ENCODE measurements around the gene LGALS9B.
A peak's percentile ranks its signal among the peaks of the same experiment; 100 is the strongest.
"Not testable (repeated sequence)": the region's sequence is repeated elsewhere in the genome, so short reads cannot be mapped to it uniquely, and the experiment has no call there.

The LGALS9B gene

DNA sequence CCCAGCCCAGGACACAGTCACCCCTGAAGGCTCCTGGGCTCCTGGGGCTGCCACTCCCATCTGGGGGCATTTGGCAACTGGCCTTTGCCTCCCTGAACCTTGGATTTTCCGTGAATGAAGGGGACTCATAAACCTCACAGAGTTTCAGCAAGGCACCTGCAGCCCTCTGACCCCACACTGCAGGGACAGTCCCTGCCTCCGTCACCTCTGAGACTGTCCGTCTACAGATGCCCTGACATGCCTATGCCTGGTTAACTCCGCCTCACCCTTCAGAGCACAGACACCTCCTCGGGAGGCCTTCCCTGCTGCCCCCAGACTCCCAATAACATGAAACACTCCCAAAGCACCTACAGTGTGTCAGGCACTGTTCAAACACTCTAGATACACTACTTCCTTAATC is 786 bp downstream of the LGALS9B start:
- DNase-seq, result not testable (repeated sequence)

DNA sequence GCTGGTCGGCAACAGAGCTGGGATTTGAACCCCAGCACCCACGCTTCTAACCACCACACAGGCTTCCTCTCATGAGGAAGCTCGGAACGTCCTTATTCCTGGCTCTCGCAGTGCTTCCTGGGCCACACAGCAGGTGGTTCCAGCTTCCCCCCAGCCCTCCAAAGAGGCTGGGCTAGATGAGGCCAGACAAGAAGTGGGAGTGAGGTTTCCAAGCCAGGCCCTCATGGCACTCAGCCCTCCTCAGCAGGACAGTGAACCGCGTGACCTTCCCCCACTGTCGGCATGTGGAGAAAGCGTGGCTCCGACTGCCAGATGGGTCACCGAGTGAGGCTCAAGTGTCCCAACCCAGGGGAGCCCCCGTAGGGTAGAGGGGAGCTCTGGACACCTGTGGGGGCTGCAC is 1.8 kb downstream of the LGALS9B start:
- DNase-seq, result peak; percentile 22

DNA sequence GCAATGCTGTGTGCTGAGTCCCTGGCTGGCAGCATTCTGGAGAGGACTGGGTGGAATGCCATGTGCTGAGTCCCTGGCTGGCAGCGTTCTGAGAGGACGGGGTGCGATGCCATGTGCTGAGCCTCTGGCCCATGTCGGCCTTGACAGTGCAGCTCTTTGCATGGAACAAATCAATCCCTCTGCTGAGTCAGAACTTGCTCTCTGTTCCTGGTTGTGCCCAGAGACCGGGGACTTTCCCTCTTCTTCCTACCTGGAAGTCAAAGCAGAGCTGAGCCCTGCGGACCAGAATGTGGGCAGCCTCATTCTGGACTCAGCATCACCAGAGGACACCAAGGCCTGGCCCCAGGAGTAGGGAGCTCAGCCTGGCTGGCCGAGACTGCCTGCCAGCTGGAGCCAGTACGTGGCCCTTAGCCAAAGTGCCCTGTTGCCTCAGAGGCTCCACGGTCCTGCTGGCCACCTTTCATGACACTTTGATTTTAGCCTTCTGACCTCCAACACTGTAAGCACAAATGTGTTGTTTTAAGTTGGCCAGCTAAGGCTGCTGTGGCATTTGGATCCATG is 2.4 kb downstream of the LGALS9B start:
- DNase-seq, result peak; percentile 31

DNA sequence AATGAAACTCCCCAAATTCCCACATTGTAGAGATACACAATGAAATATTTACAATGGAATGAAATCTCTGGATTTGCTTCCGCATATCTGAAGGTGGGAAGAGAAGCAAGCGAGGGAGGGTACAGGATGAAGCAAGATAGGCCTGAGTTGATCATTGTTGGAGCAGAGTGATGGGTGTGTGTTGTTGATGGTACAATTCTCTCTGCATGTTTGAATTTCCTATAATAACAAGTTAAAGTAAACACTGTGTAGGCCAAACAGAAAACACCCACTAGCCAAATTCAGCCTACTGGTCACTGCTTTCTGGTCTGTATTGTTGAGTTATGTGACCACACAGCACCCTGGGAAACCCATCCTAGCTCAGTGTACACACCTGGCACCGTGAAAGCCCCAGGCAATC is 5.2 kb downstream of the LGALS9B start:
- not testable (repeated sequence) for DNase-seq

DNA sequence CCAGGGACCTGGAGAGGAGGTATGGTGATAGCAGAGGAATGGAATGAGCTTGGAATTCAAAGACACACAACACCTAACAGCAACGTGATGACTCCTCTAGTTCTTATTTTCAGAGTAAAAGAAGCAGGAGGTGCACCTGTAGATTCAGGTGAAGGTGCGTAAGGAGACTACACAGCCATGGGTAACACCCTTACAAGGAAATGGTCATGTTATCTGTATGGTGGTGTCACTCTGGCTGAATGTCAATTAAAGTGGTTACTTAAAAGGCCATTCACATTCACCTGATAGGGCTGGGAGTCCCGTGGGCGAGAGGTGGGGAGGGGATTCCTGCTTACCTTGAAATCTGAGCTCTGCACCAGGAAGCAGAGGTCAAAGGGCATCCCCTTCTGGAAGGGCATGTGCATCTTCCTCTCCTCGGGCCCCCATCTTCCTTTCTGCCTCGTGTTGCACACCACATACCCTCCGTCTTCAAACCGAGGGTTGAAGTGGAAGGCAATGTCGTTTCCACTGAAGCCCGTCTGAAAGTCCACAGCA is 9.4 kb downstream of the LGALS9B start:
- not testable (repeated sequence) for DNase-seq

DNA sequence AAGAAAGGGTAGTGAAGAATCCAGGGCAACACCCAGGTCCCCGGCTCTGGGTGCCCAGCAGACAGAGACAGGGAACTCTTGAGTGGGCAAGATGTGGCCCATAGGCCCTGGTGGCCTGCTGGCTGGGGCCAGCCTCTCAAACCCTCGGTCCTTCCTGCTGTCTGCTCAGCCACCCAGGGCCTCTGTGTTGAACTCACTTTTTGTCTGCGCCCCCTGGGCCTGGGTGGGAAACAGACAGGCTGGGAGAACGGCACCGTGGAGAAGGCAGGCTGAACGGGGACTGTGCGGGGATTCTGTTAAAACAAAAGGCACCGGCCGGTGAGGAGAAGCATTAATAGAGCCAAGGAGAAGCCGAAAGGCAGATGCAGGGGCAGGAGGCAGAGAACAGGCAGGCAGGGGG is 12.2 kb downstream of the LGALS9B start:
- DNase-seq, result not testable (repeated sequence)

DNA sequence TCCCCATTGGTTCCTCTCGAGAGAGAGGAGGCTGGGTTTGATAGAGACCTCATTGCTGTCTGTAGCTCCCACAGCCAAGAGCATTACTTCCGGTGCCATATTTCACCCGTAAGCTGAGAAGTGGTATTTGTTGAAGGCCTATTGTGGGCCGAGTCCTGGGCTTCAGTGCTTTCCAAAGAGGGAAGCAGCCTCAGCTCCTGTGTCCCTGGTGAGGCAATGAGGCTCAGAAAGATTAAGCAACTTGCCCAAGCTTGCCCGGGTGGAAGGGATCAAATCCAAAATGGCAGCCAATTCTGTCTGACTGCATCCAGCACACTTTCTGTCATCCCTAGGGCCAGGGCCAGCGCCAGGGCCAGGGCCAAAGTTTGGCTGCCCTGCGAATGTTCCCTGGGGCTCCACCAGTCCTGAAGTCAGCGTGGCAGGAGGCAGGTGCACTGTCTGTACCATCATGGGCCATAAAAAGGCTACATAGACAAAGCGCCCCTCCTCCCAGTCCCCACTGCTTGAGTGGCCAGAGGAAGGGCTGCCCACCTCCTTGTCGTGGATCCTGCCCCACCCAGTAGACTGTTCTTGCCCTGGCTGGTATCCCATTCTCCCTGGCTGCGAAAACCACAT is 13.4 kb downstream of the LGALS9B start:
- DNase-seq, result not testable (repeated sequence)

DNA sequence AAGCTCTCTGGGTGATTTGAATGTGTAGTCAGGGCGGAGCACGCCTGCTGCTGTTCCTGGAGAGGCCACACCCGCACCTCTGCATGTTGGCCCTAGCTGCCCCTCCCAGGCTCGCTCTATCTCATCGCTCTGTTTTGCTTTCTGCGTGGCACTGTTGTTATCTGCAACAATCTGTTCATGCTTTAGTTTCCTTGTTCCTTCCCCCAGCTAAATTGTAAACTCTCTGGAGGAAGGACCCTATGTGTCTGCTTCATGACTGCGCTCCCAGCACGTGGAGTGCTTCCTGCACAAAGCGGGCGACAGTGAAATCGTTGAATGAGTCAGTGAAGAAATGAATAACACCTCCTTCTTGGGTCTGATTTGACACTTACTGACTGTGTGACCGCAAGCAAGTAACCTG is 16.5 kb downstream of the LGALS9B start:
- DNase-seq, result not testable (repeated sequence)

DNA sequence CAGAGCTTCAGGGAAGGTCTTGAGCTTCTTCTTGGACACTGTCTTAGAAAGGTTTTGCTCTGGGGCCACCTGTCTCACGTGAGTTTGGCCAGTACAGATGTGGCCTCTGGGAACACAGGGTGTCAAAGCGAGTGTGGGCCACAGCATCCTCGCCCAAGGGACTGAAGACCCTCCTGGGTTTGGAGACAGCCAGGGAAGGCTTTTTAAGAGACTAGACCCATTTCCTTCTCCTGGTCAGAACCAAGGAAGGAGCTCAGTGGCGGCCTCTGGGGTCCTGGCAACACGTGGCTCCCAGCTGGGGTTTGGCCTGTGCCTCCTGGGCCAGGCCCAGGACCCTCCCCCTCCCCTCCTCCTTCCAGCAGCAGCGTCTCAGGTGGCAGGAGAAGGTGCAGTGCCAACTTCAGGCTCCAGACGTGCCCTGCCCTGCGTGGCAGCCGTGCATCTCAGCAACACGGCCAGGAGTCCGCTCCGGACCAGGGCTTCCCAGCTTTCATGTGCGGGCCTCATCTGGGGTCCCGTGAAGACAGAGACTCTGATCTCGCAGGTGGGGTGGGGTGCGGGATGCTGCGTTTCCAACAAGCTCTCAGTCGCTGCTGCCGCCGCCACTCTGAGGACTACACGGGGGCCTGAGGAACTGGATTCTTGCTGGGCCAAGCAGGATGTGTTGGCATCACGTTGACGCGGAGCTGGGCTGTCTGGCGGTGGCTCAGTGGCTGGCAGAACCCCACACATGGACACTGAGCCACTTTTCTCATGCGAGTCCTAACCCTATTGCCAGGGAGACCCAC is 19.6 kb downstream of the LGALS9B start:
- peak; percentile 45 for DNase-seq

DNA sequence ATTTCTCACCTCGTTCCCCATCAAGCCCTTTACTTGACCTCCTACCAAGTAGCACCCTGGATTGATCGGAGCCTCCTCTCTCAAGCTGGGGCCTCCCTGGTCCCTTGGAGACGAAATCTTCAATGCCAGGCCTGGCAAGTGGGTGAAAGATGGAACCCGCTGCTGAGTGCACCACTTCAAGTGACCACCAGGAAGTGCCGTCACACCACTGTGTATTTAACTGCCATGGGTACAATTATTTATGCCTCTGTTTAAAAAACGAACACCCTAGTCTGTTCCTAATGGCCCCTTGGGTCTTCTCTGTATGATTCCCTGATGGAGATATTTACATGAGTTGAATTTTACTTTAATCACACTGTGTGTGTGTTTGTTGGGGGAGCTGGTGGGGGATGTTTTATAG is 20.4 kb downstream of the LGALS9B start:
- DNase-seq, result not testable (repeated sequence)

DNA sequence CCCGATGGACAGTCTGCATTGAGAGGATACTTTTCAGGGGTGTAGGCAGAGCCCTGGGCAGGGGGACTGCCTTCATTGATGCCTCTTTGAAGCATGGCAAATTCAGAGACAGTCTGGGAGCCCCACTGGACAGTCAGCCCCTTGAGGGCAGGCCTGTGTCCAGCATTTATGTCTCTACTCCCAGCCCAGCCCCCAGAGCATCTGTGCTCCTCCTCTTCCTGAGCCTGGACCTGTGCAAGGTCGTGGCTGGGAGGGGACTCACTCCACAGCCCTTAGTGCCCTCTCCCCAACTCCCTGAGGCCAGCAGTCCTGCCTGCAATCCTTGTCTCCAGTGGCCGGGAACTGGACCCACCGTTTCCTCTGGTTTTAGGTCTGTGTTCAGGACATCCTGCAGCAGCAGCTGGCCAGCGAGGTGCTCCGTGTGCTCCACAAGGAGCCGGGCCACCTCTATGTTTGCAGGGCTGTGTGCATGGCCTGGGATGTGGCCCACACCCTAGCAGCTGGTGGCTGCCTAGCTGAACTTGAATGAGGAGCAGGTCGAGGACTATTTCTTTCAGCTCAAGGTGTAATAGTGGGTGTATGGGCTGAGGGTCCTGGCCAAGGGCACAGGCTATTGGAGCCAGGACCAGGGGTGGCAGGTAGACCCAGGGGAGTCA is 22.6 kb downstream of the LGALS9B start:
- not testable (repeated sequence) for DNase-seq

DNA sequence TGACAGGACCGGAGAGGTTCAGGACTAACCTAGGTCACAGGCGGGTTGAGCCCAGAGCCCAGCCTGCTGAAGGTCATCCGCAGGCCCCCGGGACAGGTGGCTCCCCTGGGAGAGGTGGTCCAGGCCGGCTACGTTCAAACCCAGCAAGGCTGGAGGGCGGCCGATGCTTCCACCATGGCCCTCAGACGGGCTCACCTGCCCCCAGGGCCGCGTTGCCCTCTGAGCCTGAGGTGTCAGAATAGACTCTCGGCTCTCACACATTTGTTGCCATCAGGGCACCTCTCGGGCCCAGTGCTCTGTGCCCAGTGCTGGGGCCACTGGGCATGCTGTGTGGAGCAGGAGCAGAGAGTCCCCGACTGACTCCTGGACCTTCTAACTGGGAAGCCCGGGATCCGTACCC is 23.2 kb downstream of the LGALS9B start:
- peak; percentile 51 for DNase-seq

DNA sequence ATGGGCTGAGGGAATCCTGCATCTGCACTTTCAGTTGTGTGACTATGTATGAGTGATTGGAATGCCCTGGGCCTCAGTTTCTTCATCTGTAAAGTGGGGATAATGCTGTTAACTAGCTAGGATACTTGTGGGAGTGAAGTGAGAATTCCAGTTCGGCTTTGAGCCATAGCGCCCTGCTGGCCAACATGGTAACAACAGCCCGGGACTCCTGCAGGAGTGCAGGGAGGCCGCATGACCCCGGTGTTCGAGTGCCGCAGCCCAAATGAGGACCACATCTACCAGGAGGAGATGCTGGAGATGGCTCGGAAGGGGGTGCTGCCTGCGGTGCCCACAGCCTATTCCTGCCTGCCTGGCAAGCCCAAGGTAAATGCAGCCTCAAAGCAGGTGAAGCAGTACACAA is 23.7 kb downstream of the LGALS9B start:
- DNase-seq, result not testable (repeated sequence)

DNA sequence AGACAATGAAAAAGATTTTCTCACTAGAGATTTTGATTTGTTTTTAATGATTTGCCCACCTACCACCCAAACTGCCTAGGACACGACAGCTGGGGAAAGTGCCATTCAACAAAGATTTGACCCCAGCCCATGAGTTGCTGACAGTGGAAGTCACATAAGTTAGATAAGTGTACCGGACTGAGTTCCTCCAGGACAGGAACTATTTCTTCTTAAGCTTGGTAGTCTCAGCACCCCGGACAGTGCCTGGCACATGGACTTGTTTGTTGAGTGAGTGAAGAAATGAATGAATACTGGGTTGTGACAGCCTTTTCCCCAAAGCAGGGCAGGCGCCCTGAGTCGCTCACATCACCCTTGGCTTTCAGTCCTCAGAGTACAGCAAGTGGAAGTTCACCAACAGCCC is 26.7 kb downstream of the LGALS9B start:
- not testable (repeated sequence) for DNase-seq

DNA sequence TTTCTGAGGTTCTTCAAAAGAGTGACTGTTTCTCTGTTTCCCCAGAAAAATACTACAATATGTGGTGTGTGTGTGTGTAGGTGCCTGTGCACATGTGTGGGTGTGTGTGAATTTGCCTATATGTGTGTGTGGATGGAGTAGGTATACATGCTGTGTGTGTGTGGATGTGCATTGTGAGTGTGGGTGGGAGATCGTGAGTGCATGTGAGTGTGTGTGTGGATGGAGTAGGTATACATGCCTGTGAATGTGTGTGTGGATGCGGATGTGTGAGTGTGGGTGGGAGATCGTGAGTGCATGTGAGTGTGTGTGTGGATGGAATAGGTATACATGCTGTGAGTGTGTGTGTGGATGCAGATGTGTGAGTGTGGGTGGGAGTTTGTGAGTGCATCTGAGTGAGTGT is 32.2 kb downstream of the LGALS9B start:
- DNase-seq, result not testable (repeated sequence)

DNA sequence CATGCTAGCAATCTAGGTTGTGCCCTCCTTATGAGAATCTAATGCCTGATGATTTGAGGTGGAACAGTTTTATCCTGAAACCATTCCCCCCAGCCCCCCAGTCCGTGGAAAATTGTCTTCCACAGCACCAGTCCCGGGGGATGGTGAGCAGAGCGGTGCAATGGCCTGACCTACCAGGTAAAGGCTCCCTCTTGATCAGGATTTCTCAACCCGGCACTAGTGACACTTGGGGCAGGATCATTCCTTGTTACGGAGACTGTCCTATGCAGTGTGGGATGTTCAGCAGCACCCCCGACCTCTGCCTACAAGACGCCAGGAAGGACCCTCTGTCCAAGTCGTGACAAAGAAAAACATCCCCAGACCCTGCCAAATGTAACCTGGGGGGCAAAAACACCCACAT is 34.0 kb downstream of the LGALS9B start:
- not testable (repeated sequence) for DNase-seq

DNA sequence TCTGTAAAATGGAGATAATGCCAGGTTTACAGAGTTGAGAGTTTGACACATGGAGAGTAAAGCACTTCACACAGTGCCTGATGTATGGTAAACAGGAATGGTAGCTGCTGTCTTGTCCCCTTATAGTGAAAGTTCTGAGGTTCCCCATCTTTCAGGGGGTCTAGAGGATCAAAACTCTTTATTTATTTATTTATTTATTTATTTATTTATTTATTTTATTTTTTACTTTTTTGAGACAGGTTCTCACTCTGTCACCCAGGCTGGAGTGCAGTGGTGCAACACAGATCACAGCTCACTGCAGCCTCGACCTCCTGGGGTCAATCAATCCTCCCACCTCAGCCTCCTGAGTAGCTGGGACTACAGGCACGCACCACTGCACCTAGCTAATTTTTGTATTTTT is 40.1 kb downstream of the LGALS9B start:
- not testable (repeated sequence) for DNase-seq

DNA sequence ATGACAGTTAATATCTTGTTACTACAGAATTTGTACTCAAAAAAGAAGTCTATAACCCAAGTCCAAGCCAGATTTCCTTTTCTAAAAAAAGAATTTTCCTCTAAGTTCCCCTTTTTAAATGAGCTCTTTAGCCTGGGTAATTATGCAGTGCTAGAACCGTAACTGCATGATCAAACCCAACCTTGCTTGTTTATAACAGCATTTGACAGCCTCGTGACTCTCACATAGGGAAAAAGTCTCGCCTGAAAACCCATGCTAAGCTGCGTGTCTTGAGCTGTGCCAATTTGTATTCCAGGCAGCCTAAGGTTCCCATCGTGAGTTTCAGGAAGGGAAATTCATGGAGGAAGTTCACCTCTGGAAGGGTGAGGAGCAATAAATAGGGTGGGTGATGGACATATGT is 44.5 kb downstream of the LGALS9B start:
- DNase-seq, result not testable (repeated sequence)

DNA sequence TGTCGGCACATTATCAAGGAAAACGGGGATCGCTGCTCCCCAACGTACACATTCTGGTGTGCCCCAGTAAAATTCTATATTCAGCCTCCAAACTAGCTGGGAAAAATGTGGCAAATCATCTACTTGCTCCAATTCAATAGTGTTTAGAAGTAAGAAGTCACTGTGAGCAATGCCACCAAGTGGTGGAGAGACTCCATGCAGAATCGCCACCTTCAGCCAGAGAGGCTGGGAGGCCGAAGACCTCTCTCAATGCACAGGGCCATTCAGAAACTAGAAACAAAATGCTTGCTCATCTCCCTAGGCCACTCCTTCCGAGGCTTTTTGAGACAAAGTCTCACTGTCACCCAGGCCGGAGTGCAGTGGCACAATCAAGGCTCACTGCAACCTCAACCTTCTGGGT is 48.5 kb downstream of the LGALS9B start:
- not testable (repeated sequence) for DNase-seq

DNA sequence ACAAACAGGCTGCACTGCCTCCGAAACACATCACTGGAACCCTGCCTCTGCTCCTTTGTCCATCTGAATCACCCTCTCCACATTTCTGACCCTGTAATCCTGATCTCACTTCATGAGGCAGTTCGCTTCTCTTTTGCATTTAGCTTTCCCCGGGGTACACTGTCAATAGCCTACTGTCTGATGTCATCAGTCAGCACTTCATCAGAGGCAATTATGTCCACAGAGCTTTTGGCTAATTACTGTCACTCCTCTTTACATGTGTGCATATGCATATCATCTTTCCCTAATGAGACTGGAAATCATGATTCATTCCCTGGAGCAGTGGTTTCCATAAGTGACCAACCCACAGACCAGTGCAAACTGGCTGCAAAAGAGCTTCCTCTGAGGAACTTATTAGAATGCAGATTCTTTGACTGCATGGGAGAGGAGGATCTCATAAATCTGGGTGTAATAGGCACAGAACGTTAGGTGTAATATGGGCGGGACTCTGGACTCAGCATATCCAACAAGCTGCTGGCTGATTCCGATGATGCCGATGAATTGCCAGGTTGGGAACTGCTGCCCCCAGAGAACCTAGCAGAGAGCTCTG is 49.8 kb downstream of the LGALS9B start:
- not testable (repeated sequence) for DNase-seq

DNA sequence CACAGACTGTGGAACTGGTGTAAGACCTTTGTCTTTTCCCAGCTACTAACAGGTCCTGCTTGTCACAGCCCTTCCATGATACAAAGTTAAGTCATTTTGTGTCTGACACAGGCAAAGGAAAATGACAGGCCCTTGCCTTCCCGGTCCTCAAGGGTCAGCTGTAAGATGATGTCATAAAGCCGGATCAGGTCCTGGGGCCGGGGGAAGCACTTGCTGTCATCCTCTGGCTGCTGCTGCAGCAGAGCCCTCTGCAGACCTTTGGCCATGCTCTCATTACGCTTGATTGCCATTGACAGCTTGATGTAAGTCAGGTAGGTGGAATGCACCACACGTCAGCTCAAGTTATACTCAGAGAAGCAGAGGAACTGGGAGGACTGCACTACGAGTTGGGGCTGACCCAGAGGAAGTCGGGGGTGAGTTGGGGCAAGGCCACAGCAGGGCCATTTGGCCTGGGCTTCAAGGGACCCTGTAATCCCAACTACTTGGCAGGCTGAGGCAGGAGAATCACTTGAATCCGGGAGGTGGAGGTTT is 50.9 kb downstream of the LGALS9B start:
- peak; percentile 47 for DNase-seq

DNA sequence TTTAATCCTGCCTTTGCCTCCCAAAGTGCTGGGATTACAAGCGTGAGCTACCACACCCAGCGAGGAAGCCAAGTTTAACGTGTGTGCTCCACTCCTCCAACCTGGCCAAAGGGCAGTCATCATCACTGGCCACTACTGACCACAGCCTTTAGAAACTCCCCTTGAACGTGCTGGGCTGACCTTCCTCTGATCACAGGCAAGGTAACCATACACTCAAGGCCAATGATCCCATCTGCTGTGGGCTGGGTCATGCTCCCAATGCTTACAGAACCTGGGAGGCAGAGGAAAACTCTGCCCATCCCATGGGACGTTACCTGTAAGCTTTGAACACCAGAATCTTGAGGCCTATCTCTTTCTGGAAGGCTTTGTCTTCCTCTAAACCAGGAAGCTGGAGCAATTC is 51.9 kb downstream of the LGALS9B start:
- not testable (repeated sequence) for DNase-seq

Data from islet precursor cell (in vitro differentiated cells).